ENCODE measurements around the gene HBE1.

The HBE1 gene

DNA sequence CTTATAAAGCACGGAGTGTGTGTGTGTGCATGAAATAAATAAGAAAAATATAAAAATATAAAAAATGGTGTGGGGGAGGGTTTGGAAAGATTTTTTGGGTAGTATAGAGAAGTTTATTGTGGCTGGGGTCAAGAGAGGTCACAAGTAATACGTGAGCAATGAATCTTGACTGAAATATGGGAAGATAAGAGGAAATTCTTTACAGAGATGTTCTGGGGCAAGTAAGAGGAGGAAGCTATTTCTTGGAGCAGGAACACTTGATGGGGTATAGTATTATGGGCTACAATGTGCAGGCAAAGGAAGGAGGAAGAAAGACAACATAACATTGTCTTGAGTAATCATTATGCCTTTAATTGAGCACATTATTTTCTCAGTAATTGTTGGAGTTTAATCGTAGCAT is 37.6 kb downstream of the HBE1 start (continued):
- no peak for TF ChIP-seq ZNF280D (tag by site-specific recombination; IDR thresholded peaks at IDR 0.05)
- TF ChIP-seq ZNF76 (tag by site-specific recombination; IDR thresholded peaks at IDR 0.05; ENCODE audit: borderline replicate concordance, low read depth) = no peak
- TF ChIP-seq TCF7L2 (IDR thresholded peaks at IDR 0.05; ENCODE audit: borderline replicate concordance, low read depth, low read length) = no peak
- TF ChIP-seq ZSCAN23 (tag by site-specific recombination; IDR thresholded peaks at IDR 0.05) = no peak
- no peak for TF ChIP-seq ZSCAN30 (tag by site-specific recombination; IDR thresholded peaks at IDR 0.05)
- TF ChIP-seq ZNF580 (tag by site-specific recombination; IDR thresholded peaks at IDR 0.05) = no peak
- no peak for TF ChIP-seq KLF1 (tag by site-specific recombination; IDR thresholded peaks at IDR 0.05)
- TF ChIP-seq ZFHX2 (tag by site-specific recombination; conservative IDR thresholded peaks at IDR 0.05) = no peak
- TF ChIP-seq CTCF (tag by site-specific recombination; IDR thresholded peaks at IDR 0.05) = no peak
- TF ChIP-seq, protein P1, sequence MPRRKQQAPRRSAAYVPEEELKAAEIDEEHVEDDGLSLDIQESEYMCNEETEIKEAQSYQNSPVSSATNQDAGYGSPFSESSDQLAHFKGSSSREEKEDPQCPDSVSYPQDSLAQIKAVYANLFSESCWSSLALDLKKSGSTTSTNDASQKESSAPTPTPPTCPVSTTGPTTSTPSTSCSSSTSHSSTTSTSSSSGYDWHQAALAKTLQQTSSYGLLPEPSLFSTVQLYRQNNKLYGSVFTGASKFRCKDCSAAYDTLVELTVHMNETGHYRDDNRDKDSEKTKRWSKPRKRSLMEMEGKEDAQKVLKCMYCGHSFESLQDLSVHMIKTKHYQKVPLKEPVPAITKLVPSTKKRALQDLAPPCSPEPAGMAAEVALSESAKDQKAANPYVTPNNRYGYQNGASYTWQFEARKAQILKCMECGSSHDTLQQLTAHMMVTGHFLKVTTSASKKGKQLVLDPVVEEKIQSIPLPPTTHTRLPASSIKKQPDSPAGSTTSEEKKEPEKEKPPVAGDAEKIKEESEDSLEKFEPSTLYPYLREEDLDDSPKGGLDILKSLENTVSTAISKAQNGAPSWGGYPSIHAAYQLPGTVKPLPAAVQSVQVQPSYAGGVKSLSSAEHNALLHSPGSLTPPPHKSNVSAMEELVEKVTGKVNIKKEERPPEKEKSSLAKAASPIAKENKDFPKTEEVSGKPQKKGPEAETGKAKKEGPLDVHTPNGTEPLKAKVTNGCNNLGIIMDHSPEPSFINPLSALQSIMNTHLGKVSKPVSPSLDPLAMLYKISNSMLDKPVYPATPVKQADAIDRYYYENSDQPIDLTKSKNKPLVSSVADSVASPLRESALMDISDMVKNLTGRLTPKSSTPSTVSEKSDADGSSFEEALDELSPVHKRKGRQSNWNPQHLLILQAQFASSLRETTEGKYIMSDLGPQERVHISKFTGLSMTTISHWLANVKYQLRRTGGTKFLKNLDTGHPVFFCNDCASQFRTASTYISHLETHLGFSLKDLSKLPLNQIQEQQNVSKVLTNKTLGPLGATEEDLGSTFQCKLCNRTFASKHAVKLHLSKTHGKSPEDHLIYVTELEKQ (tag by site-specific recombination; IDR thresholded peaks at IDR 0.05; ENCODE audit: borderline replicate concordance) = no peak

GRCh38 chr11:5231111-5231510 is 38.6 kb downstream of the HBE1 start:
- Histone ChIP-seq H3K36me3 (ENCODE audit: control insufficient read depth in 2 of 2, insufficient read depth in 1 of 2, low read length in 2 of 2) (no peaks in the 10 kb centered on the region), H3K4me1 (ENCODE audit: control insufficient read depth, insufficient read depth, low read length) (no peaks in the 10 kb centered on the region), H3K27ac (ENCODE audit: extremely low read depth, low read depth, low read length) (no peak overlapping the region), H3K9me3 (ENCODE audit: control insufficient read depth, insufficient read depth, low read depth, low read length) (no peaks in the 10 kb centered on the region), H3K4me3 (ENCODE audit: low read depth, low read length) (no peak overlapping the region)
- ChIA-PET POLR2A (no interaction called here), CTCF (no interaction called here)
- TF ChIP-seq ZNF174 (tag by site-specific recombination; IDR thresholded peaks at IDR 0.05) = no peak
- no peak for TF ChIP-seq ZNF600 (tag by site-specific recombination; IDR thresholded peaks at IDR 0.05)
- TF ChIP-seq, protein P2, sequence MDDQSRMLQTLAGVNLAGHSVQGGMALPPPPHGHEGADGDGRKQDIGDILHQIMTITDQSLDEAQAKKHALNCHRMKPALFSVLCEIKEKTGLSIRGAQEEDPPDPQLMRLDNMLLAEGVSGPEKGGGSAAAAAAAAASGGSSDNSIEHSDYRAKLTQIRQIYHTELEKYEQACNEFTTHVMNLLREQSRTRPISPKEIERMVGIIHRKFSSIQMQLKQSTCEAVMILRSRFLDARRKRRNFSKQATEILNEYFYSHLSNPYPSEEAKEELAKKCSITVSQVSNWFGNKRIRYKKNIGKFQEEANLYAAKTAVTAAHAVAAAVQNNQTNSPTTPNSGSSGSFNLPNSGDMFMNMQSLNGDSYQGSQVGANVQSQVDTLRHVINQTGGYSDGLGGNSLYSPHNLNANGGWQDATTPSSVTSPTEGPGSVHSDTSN (CRISPR knock-in tag; IDR thresholded peaks at IDR 0.05) = no peak
- TF ChIP-seq ZNF555 (tag by site-specific recombination; conservative IDR thresholded peaks at IDR 0.05) = no peak
- TF ChIP-seq ZNF747 (tag by site-specific recombination; IDR thresholded peaks at IDR 0.05) = no peak
- TF ChIP-seq ZNF488 (tag by site-specific recombination; IDR thresholded peaks at IDR 0.05) = no peak
- TF ChIP-seq FEZF1 (tag by site-specific recombination; IDR thresholded peaks at IDR 0.05) = no peak
- TF ChIP-seq GLIS1 (tag by site-specific recombination; IDR thresholded peaks at IDR 0.05) = no peak
- TF ChIP-seq ZSCAN30 (tag by site-specific recombination; IDR thresholded peaks at IDR 0.05) = no peak
- no peak for TF ChIP-seq ZNF670 (tag by site-specific recombination; IDR thresholded peaks at IDR 0.05; ENCODE audit: low read depth)
- no peak for TF ChIP-seq ZNF302 (tag by site-specific recombination; IDR thresholded peaks at IDR 0.05; ENCODE audit: low read depth)
- no peak for TF ChIP-seq ZBTB48 (tag by site-specific recombination; IDR thresholded peaks at IDR 0.05)
- no peak for TF ChIP-seq ZEB2 (tag by site-specific recombination; IDR thresholded peaks at IDR 0.05)
- TF ChIP-seq KLF17 (tag by site-specific recombination; IDR thresholded peaks at IDR 0.05) = no peak
- TF ChIP-seq ZNF514 (tag by site-specific recombination; IDR thresholded peaks at IDR 0.05) = no peak
- no peak for TF ChIP-seq GLI2 (tag by site-specific recombination; IDR thresholded peaks at IDR 0.05; ENCODE audit: borderline replicate concordance, low read depth)
- no peak for TF ChIP-seq ZNF777 (tag by site-specific recombination; IDR thresholded peaks at IDR 0.05; ENCODE audit: borderline replicate concordance)

Data from HEK293 (cell line).